GM19239 (cell line): Measurements from ENCODE around the gene CSRNP2.
"Not testable (repeated sequence)": the region's sequence is repeated elsewhere in the genome, so short reads cannot be mapped to it uniquely, and the experiment has no call there.

Experiments
- DNase-seq: peaks from one replicate; pipeline ENCODE4 v3.0.0; 2011; ENCODE audit warnings: low spot score; ENCODE audit not compliant: insufficient read length
- FAIRE-seq: peaks from 2 replicates; lab custom pipeline; 2011; peaks lifted over from hg19 to GRCh38; lab: Jason Lieb, UNC

Gene CSRNP2

GRCh38 chr12:51078866-51079265 lies 4.5 kb downstream of the CSRNP2 start:
- not testable (repeated sequence) for DNase-seq, FAIRE-seq

- DNase-seq, FAIRE-seq: not testable (repeated sequence)
Observed at GRCh38 chr12:51078346-51078745, 5.0 kb downstream of the CSRNP2 start.

DNA sequence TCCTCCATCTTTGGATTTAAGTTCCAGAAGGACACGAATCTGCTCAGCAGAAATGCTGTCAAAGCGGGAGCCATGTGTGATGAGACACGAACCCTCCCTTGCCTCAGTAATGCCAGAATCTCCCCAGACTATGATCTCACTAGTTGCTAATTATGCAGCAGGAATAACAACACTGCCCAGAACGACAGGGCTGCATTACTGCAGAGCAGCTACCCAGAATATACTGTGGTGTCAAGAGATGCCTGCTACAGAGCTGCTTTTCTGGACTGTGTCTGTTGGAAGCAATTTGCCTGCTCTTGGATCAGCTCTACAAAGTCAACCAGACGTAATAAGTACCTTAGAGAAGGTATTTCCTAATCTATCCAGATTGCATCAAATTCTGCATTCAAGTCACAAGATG lies 5.5 kb downstream of the CSRNP2 start:
- no peak for FAIRE-seq
- DNase-seq, result no peak

GRCh38 chr12:51076236-51076930 lies 7.0 kb downstream of the CSRNP2 start:
- FAIRE-seq (no peak), DNase-seq (no peak)

DNA sequence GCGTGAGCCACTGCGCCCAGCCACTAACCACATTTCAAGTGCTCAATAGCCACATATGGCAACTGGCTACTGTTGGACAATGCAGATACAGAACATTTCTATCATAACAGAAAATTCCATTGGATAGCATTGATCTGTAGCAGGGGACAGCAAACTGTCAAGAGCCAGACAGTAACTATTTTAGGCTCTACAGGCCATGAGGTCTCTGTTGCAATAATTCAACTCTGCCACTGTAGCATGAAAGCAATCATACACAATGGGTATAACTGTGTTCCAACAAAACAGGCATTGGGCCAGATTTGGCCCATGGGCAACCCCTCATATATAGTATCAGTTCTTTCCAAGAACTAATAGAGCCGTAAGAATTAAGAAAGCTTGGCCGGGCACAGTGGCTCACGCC lies 8.0 kb downstream of the CSRNP2 start:
- FAIRE-seq, result no peak
- DNase-seq, result no peak

GRCh38 chr12:51071663-51072062 lies 11.7 kb downstream of the CSRNP2 start:
- DNase-seq (no peak), FAIRE-seq (no peak)

GRCh38 chr12:51070004-51070403 lies 13.4 kb downstream of the CSRNP2 start:
- no peak for FAIRE-seq
- DNase-seq, result no peak

GRCh38 chr12:51067771-51068170 lies 15.6 kb downstream of the CSRNP2 start:
- no peak for FAIRE-seq
- no peak for DNase-seq

DNA sequence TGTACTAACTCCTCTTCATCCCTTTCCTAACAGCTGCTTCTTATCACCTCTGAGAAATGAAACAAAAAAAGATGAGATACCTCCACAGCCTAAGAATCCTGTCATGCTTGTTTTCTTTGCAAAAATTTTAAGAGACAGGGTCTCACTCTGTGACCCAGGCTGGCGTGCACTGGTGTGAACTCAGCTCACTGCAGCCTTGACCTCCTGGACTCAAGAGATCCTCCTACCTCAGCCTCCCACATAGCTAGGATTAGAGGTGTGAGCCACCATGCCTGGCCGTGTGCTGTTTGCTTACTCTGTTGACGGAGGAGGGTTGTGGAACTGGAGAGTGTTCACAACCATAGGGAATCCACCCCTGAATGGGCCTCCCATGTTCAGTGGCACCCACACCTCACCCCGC lies 16.2 kb downstream of the CSRNP2 start:
- no peak for FAIRE-seq
- no peak for DNase-seq

GRCh38 chr12:51065530-51065929 lies 17.9 kb downstream of the CSRNP2 start:
- FAIRE-seq (no peak), DNase-seq (no peak)

GRCh38 chr12:51062631-51063397 lies 20.6 kb downstream of the CSRNP2 start:
- no peak for FAIRE-seq
- no peak for DNase-seq

- DNase-seq (no peak), FAIRE-seq (no peak)
Observed at GRCh38 chr12:51059086-51059485, 24.3 kb downstream of the CSRNP2 start.

- FAIRE-seq (no peak), DNase-seq (no peak)
Observed at GRCh38 chr12:51056242-51056641, 27.2 kb downstream of the CSRNP2 start.

DNA sequence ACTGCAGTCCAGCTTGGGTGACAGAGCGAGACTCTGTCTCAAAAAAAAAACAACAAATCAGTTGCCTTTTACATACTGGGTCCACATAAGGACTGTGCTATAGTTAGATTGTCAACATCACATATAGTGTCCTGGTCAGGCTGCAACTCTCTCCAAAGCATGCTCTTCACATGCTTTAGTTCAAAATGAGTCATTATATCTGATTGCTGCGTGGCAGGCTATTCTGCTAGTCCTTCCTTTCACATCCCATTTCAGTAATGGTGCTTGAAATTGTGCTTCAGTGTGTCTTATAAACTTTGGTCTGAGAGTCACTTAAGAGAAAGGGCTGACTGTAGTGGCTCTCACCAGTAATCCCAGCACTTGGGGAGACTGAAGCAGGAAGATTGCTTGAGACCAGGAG lies 28.3 kb downstream of the CSRNP2 start:
- no peak for FAIRE-seq
- DNase-seq, result no peak

DNA sequence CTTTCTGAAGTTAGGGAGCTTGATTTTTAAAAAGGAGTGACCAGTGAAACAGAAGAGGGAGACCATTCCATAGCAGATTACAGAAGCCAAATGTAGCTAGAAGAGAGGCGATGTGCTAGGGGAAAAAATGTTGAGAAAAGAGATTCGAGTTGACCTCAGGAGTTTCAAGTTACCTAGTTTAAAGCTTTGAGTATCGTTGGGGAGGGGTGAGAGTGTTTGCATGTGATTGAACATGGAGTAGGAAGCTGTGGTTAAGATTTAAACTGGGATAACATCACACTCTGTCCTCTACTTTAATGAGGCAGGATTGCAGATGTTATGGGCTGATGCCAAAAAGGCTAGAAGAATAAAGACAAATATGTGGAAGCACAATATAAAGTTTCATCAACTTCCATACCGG lies 31.6 kb downstream of the CSRNP2 start:
- FAIRE-seq (no peak), DNase-seq (no peak)

DNA sequence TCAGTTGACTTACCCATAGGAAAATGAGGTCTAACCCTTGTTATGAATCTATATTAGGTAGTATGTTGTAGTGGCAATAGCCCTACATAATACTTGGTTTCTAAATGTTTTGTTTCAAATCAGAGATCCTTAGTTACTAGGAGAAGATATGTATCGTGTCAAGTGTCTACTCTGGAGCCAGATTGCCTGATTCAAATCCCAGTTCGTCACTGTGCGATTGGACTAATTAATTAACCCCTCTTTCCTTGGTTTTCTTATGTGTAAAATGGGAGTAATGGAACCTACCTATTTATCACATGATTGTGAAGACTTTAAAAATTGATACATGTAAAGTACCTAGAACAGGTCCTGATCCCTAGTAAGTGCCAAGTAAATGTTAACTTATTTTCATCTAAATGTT lies 33.9 kb downstream of the CSRNP2 start:
- FAIRE-seq, result no peak
- no peak for DNase-seq

- DNase-seq, result no peak
- no peak for FAIRE-seq
Observed at GRCh38 chr12:51048661-51049251, 34.6 kb downstream of the CSRNP2 start.

DNA sequence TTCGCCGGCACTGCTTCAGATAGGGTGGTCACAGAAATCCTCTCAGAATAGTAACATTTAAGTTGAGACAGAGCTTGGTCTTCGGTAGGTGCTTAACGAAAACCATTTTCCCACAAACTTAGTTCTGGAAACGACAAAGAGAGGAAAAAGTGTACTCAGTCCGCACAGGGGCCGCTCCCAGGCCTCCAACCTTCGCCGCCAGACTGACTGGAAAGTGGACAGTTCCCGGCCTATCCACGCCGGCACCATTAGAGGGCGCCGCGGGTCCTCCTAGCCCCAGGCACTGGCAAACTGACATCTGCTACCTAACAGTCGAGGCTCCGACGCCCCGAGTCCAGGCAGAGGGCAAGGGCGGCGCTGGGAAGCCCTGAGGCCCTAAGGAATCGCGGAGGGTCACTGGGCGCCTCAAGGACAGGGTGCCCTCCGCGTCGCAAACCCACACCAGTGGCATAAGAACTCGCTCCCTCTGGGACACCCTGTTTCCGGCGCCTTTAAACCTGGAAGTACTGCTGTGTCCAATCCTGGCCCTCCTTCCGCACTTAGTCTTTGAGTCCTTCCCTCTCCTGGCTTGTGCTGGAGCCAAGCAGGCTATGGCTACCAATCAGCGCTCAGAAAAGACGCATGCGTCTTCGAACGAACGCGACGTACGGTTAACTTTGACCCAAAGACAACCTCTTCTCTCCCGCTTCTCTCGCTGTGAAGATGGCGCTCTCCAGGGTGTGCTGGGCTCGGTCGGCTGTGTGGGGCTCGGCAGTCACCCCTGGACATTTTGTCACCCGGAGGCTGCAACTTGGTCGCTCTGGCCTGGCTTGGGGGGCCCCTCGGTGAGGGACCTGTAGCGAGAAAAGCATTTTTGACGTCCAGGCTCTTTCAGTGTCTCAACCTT lies 35.5 kb downstream of the CSRNP2 start, which contains the start of gene LETMD1:
Gene LETMD1, plus strand, starts transcription at position 673 of the 886 bp plus-strand sequence. Its CDS starts 30 bp downstream, at position 703.
- DNase-seq (peak; percentile 91), FAIRE-seq (peak; percentile 96)

DNA sequence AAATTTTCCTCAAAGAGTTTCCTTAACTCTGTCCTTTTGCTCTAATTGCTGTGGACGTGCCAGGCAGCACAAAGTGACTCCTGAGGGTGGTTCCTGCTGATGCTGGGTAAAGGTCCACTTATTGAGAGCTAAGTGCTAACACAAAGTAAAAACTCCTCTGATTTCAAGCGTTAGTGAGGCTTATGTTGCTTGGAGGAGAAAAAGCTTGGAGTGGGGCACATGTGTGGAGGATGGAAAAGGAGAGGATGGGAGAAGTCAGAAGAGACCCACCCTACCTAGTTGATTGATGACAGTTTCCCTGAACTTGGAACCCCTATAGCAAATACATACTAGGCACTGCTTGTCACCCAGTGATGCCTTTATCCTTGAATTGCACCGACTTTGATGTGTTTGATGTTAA lies 47.1 kb downstream of the CSRNP2 start:
- no peak for DNase-seq
- no peak for FAIRE-seq

GRCh38 chr12:51033457-51034089 lies 49.8 kb downstream of the CSRNP2 start:
- no peak for FAIRE-seq
- no peak for DNase-seq
